GM21423 (cell line): Measurements from ENCODE around the gene GGTLC1.

Source experiments
- ATAC-seq: cut with Tn5 transposase; IDR thresholded peaks from one replicate; pipeline ENCODE4 v1.9.1; 2021; ENCODE audit warnings: mild to moderate bottlenecking, moderate library complexity; ENCODE audit not compliant: unreplicated experiment

Gene GGTLC1

GRCh38 chr20:23988561-23988960, at the start of gene GGTLC1:
GGTLC1 (minus strand) TSS chr20:23988779; CDS start chr20:23986611, 2,168 bp downstream.
- no peak for ATAC-seq

DNA sequence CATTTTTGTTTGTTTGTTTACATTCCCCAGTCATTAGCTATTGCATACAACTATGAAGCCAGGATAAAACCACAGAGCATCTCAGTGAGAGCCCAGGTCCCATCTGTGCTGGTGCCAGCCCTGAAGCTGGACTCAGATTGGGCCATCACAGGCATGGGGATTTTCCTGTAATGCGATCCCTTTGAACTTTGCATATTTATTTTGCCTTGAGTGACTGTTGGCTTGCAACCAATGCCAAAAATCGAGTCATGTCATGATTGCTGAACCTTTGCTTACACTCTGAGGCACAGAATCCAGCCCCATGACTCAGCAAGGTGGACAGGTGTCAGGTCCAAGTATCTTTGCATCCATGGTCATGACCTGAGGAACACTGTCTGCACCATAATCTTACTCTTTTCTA, 46.2 kb upstream of the GGTLC1 start:
- ATAC-seq, result no peak

- no peak for ATAC-seq
Observed at GRCh38 chr20:24033565-24033964, 45.0 kb upstream of the GGTLC1 start.

DNA sequence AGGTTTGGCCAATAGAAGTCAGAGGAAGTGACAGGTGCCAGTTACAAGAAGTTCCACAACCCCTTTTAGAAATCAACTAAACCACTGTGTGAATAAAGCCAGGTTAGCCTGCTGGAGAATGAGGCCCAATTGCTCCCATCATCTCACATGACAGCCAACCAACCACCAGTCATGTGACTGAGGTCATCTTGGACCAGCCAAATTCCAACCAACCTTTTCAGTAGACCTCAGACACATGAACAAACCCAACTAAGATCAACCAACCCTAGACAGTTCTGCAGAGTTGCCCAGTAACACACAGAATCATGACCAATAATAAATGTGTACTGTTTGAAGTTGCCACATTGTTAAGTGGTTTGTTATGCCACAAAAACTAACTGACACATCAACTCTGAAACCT, 44.6 kb upstream of the GGTLC1 start:
- ATAC-seq, result no peak

GRCh38 chr20:24032400-24032898, 43.9 kb upstream of the GGTLC1 start:
- ATAC-seq, result no peak

- ATAC-seq, result peak; percentile 62
Observed at GRCh38 chr20:24027229-24027628, 38.6 kb upstream of the GGTLC1 start.

GRCh38 chr20:24022621-24023180, 34.1 kb upstream of the GGTLC1 start:
- no peak for ATAC-seq

DNA sequence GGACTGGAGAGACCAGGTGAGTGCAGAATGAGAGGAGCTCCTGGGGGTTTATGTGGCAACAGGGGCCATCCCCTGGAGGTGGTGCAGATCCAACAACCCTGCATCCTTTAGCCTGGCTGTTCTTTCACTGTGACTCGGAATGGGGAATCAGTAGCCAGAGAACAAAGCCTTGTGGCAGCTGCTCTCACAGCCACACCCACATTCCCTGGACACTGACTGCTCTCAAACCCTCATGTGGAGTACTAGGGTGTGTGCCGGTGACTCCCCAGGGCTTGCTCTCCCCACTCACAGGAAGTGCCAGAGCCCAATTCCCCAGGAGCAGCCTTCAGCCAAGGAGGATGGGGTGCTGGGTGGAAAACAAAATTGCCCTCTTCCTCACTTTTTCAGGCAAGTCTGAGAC, 30.2 kb upstream of the GGTLC1 start:
- ATAC-seq, result no peak

DNA sequence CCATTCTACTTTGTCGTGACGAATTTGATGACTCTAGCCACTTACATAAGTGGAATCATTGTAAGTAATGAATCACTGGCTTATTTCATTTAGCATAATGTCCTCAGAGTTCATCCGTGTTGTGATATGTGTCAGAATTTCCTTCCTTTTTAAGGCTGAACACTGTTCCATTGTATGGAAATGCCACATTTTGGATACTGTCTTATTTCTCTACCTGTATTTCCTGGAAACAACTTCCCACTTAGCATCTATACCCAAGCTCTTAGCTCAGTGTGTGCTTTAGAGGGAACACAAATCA, 28.8 kb upstream of the GGTLC1 start:
- ATAC-seq, result no peak

GRCh38 chr20:24016607-24017457, 28.3 kb upstream of the GGTLC1 start:
- no peak for ATAC-seq

- ATAC-seq, result no peak
Observed at GRCh38 chr20:24013953-24014352, 25.4 kb upstream of the GGTLC1 start.

GRCh38 chr20:24011282-24011681, 22.7 kb upstream of the GGTLC1 start:
- ATAC-seq, result no peak

GRCh38 chr20:24007758-24008157, 19.2 kb upstream of the GGTLC1 start:
- no peak for ATAC-seq

DNA sequence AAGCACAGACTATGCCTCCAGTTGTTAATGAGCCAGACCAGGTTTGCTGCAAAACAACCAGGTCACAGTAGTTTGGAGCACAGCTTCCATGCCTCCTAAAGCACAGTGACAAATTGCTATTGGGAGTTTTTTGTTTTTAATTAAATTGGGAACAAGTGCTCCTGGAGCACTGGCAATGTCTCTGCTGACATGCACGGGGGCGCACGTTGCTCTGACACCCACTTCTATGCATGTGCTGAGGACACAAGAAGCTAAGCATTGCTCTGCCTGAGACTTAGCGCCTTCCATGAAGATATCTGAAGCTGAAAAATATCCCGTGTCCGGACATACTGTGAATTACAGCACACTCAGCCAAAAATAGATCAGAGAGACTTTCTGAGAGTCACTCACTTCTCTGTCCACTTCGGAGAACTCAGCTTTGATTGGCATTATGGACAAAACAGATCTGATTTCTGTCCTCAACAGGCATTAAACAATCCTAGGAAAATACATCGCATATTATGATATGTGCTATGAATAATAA, 18.6 kb upstream of the GGTLC1 start:
- ATAC-seq, result no peak

GRCh38 chr20:24006626-24007025, 18.0 kb upstream of the GGTLC1 start:
- no peak for ATAC-seq

DNA sequence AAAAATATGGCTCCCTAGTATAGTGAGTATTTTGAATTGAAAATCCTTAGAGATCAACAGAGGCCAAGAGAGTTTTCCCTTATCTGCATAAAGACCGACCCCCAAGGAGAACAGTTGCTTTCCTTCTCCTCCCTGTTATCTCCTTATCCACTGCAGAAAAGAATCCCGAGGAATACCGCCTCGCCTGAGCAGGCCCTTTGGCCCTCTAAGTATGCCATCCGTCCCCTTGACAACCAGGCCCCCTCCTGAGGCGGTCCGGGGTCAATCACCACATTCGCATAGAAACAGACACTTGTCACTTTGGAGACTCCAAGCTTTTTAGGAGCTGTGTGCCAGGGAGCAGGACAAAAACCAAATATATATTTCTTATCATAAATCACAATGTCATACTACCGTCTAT, 15.9 kb upstream of the GGTLC1 start:
- ATAC-seq, result no peak

DNA sequence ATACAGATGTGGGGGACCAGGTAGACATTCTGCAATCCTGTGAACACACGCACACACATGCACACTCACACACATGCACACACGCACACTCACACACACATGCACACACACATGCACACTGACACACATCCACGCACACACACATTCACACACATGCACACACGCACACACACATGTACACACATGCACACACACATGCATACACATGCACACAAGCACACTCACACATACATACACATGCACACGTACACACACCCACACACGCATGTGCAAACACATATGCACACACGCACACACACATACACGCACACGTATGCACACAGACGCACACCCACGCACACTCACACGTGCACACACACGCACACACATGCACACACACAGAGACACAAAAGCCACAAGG, 14.3 kb upstream of the GGTLC1 start:
- ATAC-seq, result no peak

GRCh38 chr20:24001712-24002405, 13.3 kb upstream of the GGTLC1 start:
- no peak for ATAC-seq

- no peak for ATAC-seq
Observed at GRCh38 chr20:23998844-23999243, 10.3 kb upstream of the GGTLC1 start.

- no peak for ATAC-seq
Observed at GRCh38 chr20:23998392-23998791, 9.8 kb upstream of the GGTLC1 start.

- no peak for ATAC-seq
Observed at GRCh38 chr20:23995905-23996666, 7.5 kb upstream of the GGTLC1 start.
